GM19452 (cell line): ENCODE measurements around the gene TNNT1.
"Not testable (repeated sequence)": the region's sequence is repeated elsewhere in the genome, so short reads cannot be mapped to it uniquely, and the experiment has no call there.

Experiments
- ATAC-seq: cut with Tn5 transposase; IDR thresholded peaks from one replicate; pipeline ENCODE4 v1.9.1; 2021; ENCODE audit not compliant: unreplicated experiment

TNNT1 gene

DNA sequence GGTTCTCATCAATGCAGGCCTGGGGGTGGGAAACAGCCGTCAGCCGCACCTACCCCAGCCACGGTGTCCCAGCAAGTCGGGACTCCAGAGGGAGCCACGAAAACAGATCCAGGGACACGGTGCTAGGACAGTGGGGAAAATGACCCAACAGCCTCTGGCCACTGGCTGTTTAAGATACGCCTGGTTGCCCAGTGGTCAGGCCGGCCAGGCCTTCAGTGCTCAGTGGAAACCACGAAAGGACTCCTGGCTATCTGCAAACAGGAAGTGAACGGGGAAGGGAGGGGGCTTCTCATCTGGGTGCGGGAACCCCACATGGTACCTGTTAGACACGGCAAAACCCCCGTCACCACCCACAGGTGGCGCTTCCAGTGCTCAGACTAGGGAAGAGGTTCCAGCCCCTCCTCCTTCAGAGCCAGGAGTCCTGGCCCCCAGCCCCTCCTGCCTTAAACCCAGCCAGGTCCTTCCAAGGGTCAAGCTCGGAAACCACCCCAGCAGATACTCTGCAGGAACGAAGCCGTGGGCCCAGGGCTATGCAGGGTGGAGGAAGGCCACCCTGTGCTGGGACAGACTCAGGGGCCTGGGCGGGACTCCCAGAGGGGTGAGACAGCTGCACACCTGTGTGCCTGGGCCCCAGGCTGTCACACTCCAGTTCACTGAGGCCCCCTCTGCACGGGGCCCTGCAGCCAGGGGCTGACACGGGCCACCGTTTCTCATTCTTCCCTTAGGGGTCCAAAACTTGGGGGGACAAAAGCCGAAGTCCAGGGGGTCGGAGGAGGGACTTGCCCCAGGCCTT is 36.0 kb downstream of the TNNT1 start:
- no peak for ATAC-seq

DNA sequence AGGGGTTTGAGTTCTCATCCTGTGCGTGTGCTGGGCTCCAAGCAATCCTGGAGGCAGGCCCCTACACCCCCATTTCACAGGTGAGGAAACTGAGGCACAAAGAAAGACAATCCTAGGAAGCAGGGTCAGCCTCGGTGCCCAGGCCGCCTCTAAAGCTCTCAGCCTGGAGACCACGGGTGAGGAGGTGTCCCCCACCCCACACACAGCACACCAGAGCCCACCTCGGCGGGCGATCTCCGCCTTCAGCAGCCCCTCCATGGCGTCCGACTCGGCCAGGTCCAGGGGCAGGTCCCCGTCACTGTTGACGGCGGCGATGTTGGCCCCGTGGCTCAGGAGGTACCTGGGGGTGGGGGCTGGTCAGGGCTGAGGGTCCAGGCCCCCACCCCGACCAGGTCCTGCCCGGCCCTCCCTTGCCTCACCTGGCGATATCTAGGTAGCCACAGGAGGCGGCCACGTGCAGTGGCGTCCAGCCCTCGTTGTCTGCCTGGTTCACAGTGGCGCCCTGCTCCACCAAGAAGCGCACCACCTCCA is 36.7 kb downstream of the TNNT1 start:
- no peak for ATAC-seq

DNA sequence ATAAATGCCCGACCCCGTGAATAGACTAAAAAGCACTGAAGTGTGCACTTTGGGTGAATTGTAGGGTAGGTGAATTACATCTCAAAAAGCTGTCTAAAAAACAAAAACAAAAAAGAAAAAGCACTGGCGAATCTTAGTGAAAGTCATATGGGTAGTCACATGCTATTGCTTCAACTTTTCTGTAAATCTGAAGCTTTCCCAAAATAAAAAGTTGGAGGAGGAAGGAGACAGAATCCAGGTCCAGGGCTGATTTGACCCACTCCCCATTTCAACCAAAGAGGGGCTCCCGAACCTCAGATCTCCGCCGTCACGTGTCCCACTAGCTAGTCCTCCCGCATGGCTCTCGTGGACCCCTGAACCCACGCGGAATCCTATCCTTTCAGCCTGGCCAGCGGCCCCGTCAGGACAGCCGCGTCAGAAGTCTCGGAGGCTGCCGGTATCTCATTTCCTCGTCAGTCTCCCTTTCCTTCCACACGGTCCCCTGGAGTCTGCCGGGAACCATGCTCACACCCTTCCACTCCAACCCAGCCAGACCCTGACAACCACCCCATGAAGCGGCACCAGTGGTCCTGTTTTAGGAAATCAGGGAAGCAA is 37.7 kb downstream of the TNNT1 start:
- no peak for ATAC-seq

DNA sequence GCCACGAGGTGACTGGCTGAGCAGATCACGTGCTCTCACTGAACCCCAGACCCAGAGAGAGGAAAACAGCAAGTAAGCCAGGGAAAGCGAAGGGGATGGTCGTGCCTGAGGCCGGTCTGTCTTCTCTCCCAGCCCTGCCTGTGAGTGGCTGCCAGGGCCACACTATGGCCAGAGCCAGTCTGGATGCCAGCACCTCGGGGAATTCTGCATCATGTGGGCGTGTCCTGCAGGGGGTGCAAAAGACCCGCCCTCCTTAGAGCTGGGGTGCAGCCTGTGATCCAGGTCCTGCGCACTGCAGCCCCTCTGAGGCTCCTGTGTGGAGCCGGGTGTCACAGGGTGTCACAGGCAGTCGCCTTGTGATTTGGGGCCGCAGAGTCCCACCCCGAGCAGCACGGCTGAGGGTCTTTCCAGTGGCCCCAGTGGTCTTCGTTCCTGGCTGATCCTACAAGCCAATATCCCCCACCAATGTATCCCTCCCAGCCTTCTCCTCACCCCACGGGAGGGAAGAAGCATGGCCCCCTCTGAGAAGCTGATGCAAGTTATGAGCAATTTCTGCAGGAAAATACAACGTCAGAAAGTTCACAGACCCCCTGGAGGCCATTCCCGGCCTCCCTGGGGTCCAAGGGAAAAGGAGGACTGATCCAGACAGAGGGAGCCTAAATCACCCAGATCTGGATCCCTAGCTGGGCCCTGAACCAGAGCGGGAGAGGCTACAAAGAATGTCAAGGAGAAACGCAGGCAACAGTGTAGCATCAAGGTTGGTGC is 39.3 kb downstream of the TNNT1 start:
- ATAC-seq = no peak

DNA sequence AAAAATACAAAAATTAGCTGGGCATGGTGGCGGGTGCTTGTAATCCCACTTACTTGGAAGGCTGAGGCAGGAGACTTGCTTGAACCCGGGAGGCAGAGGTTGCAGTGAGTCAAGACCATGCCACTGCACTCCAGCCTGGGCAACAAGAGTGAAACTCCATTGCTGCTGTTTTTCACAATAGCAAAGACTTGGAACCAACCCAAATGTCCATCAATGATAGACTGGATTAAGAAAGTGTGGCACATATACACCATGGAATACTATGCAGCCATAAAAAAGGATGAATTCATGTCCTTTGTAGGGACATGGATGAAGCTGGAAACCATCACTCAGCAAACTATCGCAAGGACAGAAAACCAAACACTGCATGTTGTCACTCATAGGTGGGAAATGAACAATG is 41.8 kb downstream of the TNNT1 start:
- not testable (repeated sequence) for ATAC-seq

DNA sequence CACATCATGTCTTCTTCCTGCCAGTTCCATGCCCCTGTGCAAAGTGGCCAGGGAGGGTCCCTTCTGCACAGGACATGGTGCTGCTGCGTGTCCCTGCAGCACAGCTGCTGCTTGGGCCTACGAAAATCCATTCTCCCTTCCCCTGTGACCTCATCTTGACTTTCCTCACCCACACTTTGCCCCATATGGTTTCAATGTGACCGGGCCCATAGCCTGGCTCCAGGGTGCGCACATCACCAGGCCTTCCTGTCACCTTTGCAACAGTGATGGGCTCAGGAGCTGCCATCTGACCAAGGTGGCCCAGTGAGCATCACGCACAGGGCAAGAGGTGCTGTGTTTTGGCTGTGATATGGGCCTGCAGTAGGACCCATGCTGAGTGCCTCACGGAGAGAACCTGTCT is 42.4 kb downstream of the TNNT1 start:
- no peak for ATAC-seq

DNA sequence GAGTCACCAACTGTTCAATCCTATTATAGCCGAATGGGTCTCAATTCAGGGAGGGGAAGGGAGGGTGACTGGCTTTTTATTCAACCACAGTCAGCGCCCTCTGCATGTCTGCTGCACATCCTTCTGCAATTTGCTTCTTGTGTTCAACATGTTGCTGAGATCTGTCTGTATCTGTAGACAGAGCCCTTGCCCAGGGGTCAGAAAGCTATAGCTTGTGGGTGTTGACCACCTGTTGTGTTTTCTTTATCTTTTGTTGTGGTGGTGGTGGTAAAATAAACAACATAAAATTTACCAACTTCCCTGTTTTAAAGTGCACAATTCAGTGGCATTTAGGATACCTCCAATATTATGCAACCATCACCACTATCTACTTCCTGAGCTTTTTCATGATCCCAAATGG is 43.8 kb downstream of the TNNT1 start:
- ATAC-seq = no peak

DNA sequence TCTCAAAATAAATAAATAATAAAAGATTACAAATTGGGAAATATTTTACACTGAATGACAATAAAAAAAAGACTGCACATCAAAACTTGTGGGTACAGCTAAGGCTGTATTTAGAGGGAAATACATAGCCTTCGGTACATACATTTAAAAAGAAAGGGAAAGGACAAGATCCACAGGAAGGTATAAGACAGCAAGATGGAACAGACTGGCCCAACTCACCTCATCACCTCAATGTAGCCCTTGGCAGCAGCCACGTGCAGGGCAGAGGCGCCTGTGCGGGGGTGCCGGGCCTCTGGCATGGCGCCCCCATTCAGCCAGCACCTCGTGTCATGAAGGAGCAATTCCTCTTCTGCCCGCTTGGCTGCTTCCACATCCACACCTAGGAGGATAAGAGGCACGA is 45.8 kb downstream of the TNNT1 start:
- ATAC-seq = no peak

DNA sequence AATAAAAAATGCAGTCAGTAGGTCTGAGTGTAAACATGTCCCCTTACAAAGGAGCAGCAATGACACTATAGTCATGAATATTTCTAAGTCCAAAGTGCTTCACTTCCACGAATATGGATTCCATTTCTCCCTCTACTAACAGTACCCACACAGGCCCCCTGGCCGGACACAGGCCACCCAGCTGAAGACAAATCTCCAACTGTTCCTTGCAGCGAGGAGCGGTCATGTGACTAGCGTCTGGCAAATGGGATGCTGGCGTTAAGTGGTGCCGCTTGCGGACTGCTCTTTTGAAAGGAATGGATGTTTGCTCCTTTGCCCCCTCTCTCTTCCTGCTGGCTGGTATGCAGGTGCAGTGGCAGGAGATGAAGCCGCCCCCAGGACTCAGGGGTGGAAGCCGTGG is 47.7 kb downstream of the TNNT1 start:
- no peak for ATAC-seq

DNA sequence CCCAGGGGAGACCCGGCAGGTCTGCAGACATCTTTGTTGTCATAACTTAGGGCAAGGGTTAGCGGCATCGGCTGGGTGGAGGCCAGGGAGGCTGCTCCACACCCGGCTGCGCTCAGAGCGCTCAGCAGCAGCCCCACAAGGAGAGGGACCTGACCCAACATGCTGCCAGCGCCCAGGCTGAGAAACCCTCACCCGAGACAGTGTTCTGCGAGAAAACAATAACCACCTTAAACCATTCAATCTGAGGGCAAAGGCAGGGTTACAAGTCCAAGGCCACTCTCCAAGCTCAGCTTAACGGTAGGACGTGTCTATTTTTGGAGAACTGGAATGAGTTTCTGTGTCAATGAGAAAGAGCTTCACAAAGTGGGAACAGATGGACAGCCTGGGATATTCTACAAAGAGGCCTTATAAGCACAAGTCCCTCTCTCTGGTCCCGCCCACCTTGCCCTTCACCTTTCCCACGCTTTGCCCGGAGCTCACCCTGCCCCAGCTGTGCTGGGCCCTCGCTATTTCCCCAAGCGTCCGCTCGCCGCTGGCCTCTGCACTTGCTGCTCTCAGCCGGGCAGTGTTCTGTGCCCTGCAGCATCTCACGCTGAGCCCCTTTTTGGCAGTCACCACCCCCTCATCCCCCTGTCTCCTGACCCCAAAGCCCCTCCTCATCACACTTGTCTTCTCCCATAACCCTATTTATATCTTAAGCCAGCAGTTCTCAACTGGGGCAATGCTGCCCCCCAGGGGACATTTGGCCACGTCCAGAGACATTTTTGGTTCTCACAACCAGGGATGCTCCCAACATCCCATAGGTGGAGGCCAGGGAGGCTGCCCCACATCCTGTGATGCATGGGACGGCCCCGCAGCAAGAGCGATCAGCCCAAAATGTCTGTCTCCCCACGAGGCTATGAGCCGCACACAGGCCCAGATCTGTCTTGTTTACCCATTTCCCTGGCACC is 49.2 kb downstream of the TNNT1 start:
- ATAC-seq = no peak

DNA sequence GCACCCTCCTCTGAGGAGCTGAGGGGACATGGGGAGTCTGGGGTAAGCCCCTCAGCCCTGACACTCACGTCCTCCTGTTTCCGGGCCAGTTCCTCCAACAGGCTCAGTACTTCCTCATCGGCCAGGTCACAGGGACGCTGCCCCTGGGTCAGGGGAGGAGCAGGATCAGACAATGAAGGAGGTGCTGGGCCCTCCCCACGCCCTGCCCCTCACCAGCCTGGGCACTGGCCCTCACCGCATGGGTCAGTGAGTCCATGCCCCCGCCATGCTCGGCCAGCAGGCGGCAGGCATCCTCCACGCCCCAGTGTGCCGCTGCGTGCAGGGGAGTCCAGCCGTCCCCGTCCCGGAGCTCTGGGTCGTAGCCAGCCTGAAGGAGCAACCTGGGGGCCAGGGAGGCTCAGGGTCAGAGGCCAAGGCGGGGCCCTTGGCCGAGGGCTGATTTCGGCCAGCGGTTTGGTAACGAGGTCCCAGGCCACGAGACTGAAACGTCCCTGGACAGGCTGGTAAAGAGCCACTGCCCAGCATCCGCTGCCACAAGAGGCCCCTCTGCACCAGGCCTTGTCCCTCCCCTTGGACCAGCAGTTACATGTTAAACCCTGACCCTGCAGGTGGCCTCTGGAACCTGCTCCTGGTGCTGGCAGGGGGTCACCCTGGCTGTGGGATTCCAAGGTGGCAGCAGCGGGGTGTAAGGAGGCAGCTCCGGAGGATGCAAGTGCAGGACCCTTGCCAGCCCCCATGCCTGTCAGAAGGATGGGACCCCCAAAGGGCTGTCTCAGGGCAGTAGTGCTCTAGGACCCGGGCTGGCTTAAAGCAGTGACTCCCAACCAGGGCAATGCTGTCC is 50.1 kb downstream of the TNNT1 start:
- ATAC-seq = no peak

DNA sequence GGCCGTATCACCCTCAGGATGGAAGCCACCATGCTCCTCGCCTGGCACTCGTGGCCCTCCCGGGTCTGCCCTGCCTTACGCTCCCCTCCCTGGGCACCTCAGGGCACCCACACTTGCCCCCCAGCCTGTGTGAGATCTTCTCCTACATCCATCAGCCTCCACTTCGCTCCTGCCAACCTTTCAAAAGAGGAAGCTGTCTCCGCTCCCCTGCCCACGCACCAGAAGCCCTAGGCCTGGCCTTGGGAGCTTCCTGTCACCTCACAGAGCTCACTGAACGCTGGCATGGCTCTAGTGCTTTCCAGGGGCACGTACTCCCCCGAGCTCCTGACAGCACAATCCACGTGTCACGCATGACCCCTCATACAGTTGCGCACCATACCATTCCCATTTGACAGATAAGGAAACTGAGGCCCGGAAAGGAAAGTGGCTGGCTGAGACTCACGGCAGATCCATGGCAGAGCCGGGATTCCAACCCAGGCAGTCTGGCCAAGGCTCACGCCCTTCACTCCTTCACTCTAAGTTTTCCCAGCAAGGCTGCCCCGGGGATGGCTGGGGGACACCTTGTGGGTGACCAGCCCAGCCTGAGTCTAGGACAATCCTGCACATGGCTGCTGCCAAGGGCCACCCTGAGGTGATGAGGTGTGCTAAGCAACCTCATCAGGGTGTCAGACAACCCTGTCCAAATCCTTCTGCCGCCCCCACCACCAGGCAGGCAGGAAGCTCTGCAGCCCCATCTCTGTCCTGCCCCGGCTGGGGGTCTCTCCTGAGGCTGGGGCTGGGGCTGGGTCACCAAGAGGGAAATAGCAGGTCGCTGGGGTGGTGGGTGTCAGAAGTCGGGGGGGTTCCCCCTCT is 50.9 kb downstream of the TNNT1 start:
- ATAC-seq = no peak

DNA sequence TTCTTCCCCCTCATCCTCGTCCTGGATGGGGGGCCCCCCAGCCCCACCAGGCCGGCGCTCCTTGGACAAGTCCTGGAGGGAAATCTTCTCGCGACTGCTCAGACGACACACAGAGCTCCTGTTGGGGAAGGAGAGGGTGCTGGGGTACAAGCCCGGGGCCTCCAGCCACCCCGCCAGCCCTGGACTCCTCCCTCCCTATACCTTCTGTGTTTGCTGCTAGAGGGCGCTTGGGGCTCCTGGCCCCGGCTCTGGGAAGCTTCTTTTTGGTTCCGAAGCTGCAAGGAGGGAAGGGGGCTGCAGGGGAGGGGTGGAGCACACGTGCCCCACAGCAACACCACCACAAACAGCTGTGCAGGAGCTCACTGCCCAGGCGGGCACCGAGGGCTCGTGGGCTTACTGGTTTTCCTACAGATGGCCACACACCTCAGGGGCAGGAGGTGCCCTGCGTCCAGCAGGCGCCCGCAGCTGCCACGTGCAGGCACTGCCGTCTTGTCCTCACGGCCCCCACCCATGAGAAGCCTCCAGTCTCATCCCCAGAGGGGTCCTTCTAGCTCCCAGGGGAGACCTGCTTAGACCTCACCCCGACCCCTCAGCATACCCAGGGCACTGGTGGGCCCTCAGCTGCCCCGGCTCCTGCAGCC is 52.8 kb downstream of the TNNT1 start:
- no peak for ATAC-seq

DNA sequence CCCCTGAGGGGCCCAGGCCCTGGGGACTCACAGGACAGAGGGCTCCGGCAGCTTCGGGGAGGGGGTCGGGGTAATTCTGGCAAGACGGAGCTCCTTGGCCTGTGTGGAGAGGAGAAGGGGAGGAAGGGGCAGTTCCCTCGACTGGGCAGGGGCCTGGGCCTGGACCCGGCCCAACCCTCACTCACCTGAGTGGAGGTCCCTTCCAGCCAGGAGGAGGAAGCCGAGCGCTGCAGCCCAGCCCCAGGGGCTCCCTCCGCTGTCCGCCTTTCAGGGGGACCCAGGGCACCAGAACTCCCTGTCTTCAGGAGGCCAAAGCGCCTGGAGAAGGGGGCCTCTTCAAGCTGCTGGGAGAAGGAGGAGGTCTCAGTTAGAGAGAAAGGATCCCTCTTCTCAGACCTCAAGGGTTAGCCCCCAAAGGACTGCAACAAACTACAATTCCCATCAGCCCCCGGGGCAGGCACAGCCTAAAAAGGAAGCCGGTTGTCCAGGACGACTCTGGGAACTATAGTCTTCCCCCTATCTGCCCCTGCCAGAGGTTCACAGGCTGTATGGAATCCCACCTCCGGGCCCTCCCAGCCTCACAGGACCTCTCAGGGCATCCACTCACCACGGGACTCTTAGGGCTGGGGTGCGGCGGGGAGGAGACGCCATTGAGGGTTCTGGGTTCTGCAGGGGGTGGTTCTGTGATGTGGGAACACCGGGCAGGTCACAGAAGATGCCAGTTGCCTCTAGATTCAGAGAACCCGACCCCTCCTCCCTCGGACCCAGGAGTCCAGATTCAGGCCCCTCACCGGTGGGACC is 53.5 kb downstream of the TNNT1 start:
- no peak for ATAC-seq

DNA sequence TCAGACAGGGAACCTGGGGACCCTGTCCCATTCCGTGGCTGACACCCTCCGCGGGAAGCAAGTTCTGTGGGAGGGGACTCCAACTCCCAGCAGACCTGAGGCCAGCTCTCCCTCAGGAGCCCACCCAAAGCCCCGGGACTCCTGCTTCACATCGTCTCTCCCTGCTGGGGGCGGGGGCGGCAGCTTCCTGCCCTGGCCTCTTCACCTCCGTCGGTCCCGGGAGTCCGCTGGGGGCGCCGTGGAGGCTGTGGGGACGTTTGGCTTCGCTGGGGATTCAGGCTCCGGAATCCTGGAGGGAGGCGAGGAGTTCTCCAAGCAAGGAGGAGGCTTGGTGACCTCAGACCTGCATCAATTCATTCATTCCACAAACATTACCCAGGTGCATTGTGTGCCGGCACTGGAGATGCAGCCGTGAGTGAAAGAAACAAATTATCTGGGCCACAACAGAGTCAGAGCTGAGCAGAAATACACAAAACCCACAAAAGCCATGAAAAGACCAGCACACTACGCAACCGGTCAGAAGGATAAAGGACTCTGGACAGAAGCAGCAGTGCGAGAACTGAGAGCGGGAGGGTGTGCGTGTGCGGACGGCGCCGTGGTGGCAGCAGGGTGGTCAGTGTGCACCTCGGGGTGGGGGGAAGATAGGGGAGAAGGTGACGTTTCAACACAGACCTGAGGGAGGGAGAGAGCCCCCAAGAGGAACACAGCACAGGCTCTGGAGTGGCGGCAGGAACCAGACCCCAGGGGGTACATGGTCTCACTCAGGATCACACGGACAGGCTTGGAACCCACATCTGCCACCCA is 54.3 kb downstream of the TNNT1 start:
- no peak for ATAC-seq

DNA sequence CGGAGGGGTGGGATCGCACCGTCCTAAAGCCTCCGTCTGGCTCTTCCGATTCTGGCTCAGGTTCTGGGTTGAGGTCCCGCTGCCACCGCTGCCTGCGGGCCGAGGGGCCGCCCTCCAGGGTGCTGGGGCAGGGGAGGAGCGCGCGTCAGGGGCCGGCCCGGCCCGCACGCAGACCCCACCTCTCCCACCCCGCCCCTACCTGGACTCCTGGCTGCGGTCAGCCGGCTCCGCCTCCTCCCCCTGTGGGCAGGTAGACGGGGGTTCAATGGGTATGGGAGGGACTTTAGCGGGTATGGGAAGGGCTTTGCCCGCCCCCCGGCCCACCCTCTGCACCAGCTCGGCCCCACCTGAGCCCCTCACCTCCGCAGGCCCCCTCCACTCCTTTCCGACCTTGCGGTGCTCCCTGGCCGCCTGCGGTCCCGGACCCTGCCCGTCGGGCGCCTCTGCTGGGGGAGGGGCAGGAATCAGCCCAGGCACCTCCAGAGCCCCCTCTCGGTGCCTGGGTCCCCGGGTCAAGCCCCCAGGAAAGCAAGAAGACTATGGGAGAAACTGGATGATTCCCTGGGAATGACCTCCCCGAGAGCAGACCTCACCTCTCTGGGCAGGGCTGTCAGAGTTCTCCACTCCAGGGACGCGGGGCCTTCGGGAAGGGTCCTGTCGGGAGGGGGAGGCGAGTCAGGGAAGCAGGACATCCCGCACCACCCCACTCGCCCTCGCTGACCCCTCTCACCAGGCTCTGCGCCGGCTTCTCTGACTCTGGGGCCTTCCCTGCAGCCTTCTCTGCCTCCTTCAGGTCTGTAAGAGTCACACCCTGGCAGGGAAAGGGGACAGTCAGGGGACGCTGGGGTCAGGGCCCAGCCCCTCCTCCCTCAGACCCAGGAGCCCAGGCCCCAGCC is 56.3 kb downstream of the TNNT1 start:
- ATAC-seq = no peak
